BLaER1 treated with 17β-estradiol and CSF1 and Interleukin-3, amounts not matched to agents 10 nM and 100 nM (cell line): ENCODE results near the gene OSTC.
"Not testable (repeated sequence)": the region's sequence is repeated elsewhere in the genome, so short reads cannot be mapped to it uniquely, and the experiment has no call there.

Source experiments
- H3K27ac ChIP-seq, 11 experiments: shearing (Covaris generic); formaldehyde crosslinking; 2 replicates each; pipeline ENCODE4 v1.8.1; 2022
- H3K27me3 ChIP-seq, 11 experiments: shearing (Covaris generic); formaldehyde crosslinking; 2 replicates each; pipeline ENCODE4 v1.8.1; 2022
- H3K36me3 ChIP-seq, 11 experiments: shearing (Covaris generic); formaldehyde crosslinking; 2 replicates each; pipeline ENCODE4 v1.8.1; 2022
- H3K4me1 ChIP-seq, 10 experiments: shearing (Covaris generic); formaldehyde crosslinking; 2 replicates each; pipeline ENCODE4 v1.8.1; 2022
- H3K4me2 ChIP-seq, 11 experiments: shearing (Covaris generic); formaldehyde crosslinking; 2 replicates each; pipeline ENCODE4 v1.8.1; 2022
- H3K4me3 ChIP-seq, 10 experiments: shearing (Covaris generic); formaldehyde crosslinking; 2 replicates each; pipeline ENCODE4 v1.8.1; 2022
- H3K9ac ChIP-seq, 11 experiments: shearing (Covaris generic); formaldehyde crosslinking; 2 replicates each; pipeline ENCODE4 v1.8.1; 2022
- H3K9me3 ChIP-seq, 11 experiments: shearing (Covaris generic); formaldehyde crosslinking; replicated peaks in 1 of 11; 2 replicates each; pipeline ENCODE4 v1.8.1; 2022
- H4K20me1 ChIP-seq, 11 experiments: shearing (Covaris generic); formaldehyde crosslinking; 2 replicates each; pipeline ENCODE4 v1.8.1; 2022
- Cebpa-rat ChIP-seq, 11 experiments: shearing (Covaris generic); IDR thresholded peaks; 2 replicates each; pipeline ENCODE4 v1.8.1; 2022

The OSTC gene

DNA sequence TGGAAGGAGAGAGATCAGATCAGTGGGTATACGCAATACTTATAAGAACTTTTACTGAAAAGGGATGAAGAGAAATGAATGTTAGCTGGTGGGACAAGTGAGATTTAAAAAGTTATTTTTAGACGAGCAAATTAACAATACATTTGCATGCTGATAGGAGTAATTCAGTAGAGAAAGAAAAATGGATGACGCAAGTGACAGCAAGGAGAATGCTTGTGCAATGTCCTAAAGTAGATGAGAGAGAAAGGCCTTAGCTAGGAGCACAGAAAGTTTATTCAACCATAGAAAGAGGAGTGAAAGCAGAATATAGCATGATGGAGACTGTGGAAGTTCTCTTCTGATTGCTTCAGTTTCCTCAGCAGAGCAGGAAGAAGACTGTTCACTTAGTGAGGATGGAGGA is 45.8 kb downstream of the OSTC start:
- no peaks in the 10 kb centered on the region for H3K36me3 ChIP-seq
- no peak overlapping the region for H3K4me2 ChIP-seq
- H3K4me1 ChIP-seq: peaks cover 0 to 12% (median 9%) of the 10 kb centered on the region in 10 experiments; a peak in 14 of 20 replicates
- no peak overlapping the region for H3K27ac ChIP-seq
- no peaks in the 10 kb centered on the region for H3K27me3 ChIP-seq
- no peaks in the 10 kb centered on the region for H4K20me1 ChIP-seq
- H3K9me3 ChIP-seq: no peaks in the 10 kb centered on the region
- no peak overlapping the region for H3K4me3 ChIP-seq
- no peak for TF ChIP-seq Cebpa-rat (IDR thresholded peaks at IDR 0.05)
- H3K9ac ChIP-seq: no peak overlapping the region

DNA sequence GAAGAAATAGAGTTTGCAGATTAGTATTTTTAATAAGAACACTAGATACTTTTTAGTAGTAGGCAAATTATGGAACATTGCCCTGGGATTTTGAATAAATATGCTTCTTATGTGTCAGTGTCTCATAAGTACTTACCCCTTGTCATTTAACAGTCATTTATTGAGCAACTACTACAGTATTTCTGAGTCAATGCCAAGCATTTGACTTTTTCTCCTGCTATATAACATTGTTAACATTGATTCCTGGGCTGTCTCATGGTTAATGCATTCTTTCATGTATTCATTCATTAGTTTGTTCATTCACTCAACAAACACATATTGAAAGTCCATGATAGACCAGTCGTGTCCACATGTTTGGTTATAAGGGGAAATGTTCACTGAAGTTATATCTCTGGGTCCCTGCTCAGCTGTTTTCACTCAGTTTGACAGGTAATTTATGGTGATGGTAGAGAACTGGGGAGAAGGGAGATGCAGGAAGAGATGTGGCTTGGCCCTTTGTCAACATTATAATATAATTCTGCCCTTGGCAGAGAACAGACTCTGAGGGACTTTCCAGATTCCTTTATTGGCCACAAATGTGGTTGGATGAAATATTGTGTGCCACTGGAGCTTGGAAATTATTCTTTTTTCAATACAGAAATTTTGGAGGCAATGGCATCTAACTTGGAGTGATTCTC is 49.8 kb downstream of the OSTC start:
- Histone ChIP-seq H4K20me1 (no peaks in the 10 kb centered on the region), H3K4me2 (no peak overlapping the region), H3K27ac (no peak overlapping the region), H3K4me1 (peaks cover 10 to 19% (median 15%) of the 10 kb centered on the region in 10 experiments; a peak in 19 of 20 replicates), H3K36me3 (no peaks in the 10 kb centered on the region), H3K9ac (no peak overlapping the region), H3K9me3 (no peaks in the 10 kb centered on the region), H3K4me3 (no peak overlapping the region), H3K27me3 (no peaks in the 10 kb centered on the region)
- no peak for TF ChIP-seq Cebpa-rat (IDR thresholded peaks at IDR 0.05)

DNA sequence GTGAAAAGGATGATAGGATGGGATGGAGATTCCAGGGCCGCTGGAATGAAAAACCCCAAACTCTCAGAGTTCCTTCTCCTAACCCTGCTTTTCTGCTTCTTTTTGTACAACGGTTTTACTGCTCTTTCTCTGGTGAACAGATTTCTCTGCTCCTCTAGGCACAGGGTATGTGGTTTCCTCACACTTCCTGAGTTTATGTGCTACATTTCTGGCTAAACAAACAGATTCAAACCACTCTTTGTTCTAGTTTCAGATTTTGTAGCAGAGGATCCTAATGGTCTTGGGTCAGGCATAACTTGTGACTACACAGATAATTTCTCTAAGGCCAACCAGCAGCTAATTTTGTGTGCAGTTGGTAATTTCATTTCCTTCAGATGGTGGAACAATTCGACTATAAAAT is 52.6 kb downstream of the OSTC start:
- Histone ChIP-seq H3K36me3 (no peaks in the 10 kb centered on the region), H3K9ac (peak overlapping the region in 4 of 11 experiments; percentile 1 to 45 (median 32); a peak in 3 of 22 replicates), H4K20me1 (no peaks in the 10 kb centered on the region), H3K4me2 (peak overlapping the region; percentile 4 to 74 (median 57); a peak in 20 of 22 replicates), H3K27me3 (no peaks in the 10 kb centered on the region), H3K4me1 (peaks cover 10 to 19% (median 15%) of the 10 kb centered on the region in 10 experiments; a peak in 19 of 20 replicates), H3K4me3 (no peak overlapping the region), H3K27ac (peak overlapping the region in 9 of 11 experiments; percentile 8 to 63 (median 18); a peak in 13 of 22 replicates), H3K9me3 (peaks cover 0 to 1% (median 0%) of the 10 kb centered on the region in 11 experiments; a peak in 1 of 22 replicates)
- TF ChIP-seq Cebpa-rat (IDR thresholded peaks at IDR 0.05): no peak

DNA sequence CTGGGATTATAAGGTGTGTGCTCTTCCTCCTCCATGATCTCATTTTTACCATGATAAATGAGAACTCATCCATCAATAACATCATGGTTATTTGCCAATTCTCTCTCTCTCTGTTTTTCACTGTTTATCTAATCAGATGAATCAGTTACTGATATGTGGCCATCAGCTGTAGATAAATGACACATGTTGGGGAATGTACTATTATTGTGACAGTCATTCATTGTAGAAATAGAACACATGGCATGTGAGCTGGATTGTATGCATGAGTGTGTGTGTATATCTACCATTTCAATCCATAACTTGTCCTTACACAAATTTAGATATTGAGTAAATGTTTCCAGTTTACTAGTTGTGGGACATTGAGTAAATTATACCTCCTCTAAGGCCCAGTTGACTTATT is 53.0 kb downstream of the OSTC start:
- TF ChIP-seq Cebpa-rat (IDR thresholded peaks at IDR 0.05): no peak
- Histone ChIP-seq H3K9me3 (peaks cover 0 to 5% (median 0%) of the 10 kb centered on the region in 11 experiments; a peak in 2 of 22 replicates), H4K20me1 (no peaks in the 10 kb centered on the region), H3K4me3 (no peak overlapping the region), H3K36me3 (no peaks in the 10 kb centered on the region), H3K4me2 (peak overlapping the region; percentile 4 to 74 (median 57); a peak in 19 of 22 replicates), H3K27me3 (no peaks in the 10 kb centered on the region), H3K9ac (no peak overlapping the region; a peak in 1 of 22 replicates), H3K4me1 (peaks cover 10 to 19% (median 15%) of the 10 kb centered on the region in 10 experiments; a peak in 19 of 20 replicates), H3K27ac (peak overlapping the region in 5 of 11 experiments; percentile 8 to 63 (median 36); a peak in 7 of 22 replicates)

DNA sequence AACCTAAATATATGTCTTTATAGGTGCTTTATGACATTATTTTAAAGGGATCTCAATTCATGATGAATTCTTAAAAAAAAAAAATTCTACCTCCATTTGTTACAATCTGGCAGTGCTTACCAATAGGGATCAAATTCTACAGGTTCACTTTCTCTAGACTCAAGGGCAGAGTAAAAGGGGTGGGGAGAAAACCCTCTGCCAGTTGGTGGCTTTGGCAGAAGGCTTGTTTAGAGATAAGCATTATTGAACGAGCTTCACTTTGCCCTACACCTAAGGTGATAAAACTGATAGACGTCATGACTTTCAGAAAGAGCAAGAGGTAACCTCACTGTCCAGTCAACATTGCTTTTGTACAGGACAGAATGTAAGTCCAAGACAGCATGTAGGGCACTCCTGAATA is 53.6 kb downstream of the OSTC start:
- no peaks in the 10 kb centered on the region for H3K27me3 ChIP-seq
- H4K20me1 ChIP-seq: no peaks in the 10 kb centered on the region
- no peak for TF ChIP-seq Cebpa-rat (IDR thresholded peaks at IDR 0.05)
- no peak overlapping the region for H3K4me2 ChIP-seq
- no peak overlapping the region for H3K27ac ChIP-seq
- peaks cover 0 to 6% (median 0%) of the 10 kb centered on the region in 11 experiments; a peak in 2 of 22 replicates for H3K9me3 ChIP-seq
- H3K36me3 ChIP-seq: no peaks in the 10 kb centered on the region
- peaks cover 10 to 19% (median 15%) of the 10 kb centered on the region in 10 experiments; a peak in 19 of 20 replicates for H3K4me1 ChIP-seq
- H3K4me3 ChIP-seq: no peak overlapping the region
- no peak overlapping the region for H3K9ac ChIP-seq

DNA sequence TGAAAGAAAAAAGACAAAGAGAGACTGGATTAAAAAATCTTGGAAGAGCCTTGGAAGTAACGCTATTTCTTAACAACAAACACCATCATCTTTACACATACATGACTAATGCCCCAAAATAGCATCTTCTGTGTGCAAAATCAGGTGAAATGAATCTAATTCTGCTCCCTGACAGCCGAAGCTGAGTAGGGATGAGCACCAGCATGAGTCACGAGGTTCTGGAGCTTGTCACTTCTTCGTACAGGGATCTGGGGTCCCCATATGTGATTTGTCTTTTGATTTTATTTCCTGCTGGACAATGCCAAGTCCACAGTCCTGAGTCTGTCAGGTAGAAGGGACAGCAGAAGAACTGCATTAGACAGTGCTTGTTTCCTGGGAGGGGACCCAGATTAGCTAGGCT is 55.9 kb downstream of the OSTC start:
- no peak overlapping the region for H3K27ac ChIP-seq
- H3K36me3 ChIP-seq: no peaks in the 10 kb centered on the region

DNA sequence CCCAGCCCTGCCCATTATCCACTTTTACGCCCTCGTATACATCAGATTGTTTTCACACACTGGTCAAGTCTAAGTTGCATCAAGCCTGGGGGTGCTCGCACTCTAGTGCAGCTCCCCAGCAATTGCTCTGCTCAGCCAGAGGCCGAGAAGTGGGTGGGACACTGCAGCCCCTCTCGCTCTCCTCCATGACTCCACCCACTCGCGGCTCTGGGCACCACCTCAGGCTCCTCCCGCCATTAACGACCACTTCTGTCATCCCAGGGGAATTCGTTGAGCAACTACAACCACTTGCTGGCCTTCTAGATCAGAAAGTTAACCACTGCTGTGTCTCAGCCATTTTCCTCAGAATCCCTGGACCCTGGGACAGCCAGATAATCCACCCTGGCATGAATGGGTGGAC is 58.8 kb downstream of the OSTC start:
- TF ChIP-seq Cebpa-rat (IDR thresholded peaks at IDR 0.05): no peak
- H3K36me3 ChIP-seq: no peaks in the 10 kb centered on the region
- H3K4me3 ChIP-seq: no peak overlapping the region
- peaks cover 0 to 6% (median 0%) of the 10 kb centered on the region in 11 experiments; a peak in 2 of 22 replicates for H3K9me3 ChIP-seq
- no peak overlapping the region for H3K27ac ChIP-seq
- no peaks in the 10 kb centered on the region for H4K20me1 ChIP-seq
- H3K4me1 ChIP-seq: no peaks in the 10 kb centered on the region
- H3K9ac ChIP-seq: no peak overlapping the region
- no peak overlapping the region for H3K4me2 ChIP-seq
- H3K27me3 ChIP-seq: no peaks in the 10 kb centered on the region

More for the DNA sequence above, 55.9 kb downstream of the OSTC start:
- no peaks in the 10 kb centered on the region for H4K20me1 ChIP-seq
- H3K4me3 ChIP-seq: no peak overlapping the region
- H3K4me2 ChIP-seq: no peak overlapping the region
- peaks cover 0 to 6% (median 0%) of the 10 kb centered on the region in 11 experiments; a peak in 2 of 22 replicates for H3K9me3 ChIP-seq
- H3K9ac ChIP-seq: no peak overlapping the region
- no peaks in the 10 kb centered on the region for H3K27me3 ChIP-seq
- TF ChIP-seq Cebpa-rat (IDR thresholded peaks at IDR 0.05): no peak
- peaks cover 10 to 19% (median 15%) of the 10 kb centered on the region in 10 experiments; a peak in 19 of 20 replicates for H3K4me1 ChIP-seq

DNA sequence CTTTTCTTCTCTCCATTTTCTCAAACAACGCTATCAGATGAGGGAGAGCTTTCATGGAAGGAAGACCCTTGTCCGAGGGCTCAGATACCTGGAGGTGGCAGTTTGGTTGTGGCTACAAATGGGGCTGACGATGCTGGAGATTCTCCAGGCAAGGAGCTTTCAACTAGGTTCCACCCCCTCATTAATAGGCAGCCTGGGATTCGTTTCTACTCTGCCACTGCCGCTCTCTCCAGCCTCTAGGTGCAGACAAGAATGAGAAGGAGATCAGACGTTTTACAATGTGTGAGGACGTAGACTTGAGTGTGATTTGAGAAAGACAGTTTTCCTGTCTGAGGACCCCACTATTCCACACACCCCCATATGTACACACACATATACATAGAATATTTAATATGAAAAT is 59.3 kb downstream of the OSTC start:
- peaks cover 0 to 6% (median 0%) of the 10 kb centered on the region in 11 experiments; a peak in 2 of 22 replicates for H3K9me3 ChIP-seq
- H3K9ac ChIP-seq: no peak overlapping the region
- no peaks in the 10 kb centered on the region for H4K20me1 ChIP-seq
- H3K4me1 ChIP-seq: no peaks in the 10 kb centered on the region
- H3K27ac ChIP-seq: no peak overlapping the region
- no peaks in the 10 kb centered on the region for H3K36me3 ChIP-seq
- no peak overlapping the region for H3K4me2 ChIP-seq
- no peak overlapping the region for H3K4me3 ChIP-seq
- no peak for TF ChIP-seq Cebpa-rat (IDR thresholded peaks at IDR 0.05)
- no peaks in the 10 kb centered on the region for H3K27me3 ChIP-seq

DNA sequence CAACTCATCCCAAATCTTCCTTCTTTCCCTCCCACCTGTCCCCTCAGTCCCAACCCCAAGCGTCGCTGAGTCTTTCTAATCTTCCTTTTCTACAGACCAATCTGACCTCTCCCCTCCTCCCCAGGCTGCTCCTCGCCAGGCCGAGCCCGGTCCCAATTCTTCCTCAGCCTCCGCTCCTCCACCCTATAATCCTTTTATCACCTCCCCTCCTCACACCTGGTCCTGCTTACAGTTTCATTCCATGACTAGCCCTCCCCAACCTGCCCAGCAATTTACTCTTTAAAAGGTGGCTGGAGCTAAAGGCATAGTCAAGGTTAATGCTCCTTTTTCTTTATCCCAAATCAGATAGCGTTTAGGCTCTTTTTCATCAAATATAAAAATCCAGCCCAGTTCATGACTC is 60.2 kb downstream of the OSTC start:
- not testable (repeated sequence) for H3K4me2 ChIP-seq, H3K36me3 ChIP-seq, H3K27me3 ChIP-seq, H3K9me3 ChIP-seq, H3K4me3 ChIP-seq, H3K9ac ChIP-seq, H4K20me1 ChIP-seq, H3K4me1 ChIP-seq, H3K27ac ChIP-seq

DNA sequence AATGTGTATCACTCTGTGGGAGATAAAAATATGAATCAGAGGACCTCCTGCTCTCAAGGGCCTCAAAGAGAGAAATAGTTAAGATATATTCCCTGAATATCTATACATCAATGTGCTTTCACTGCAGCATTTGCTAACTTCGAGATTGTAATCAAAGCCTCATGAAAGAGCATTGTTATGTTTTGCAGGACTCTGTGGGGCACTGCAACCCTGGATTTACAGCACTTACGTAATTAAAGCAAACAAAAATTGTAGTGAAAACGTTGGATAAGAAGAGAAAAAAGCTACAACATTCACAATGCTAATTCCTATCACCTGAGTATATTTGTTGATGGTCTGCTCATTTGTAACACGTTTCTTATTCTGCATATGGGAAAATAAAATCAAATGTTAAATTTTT is 64.5 kb downstream of the OSTC start:
- Histone ChIP-seq H3K4me1 (peaks cover 0 to 9% (median 0%) of the 10 kb centered on the region in 10 experiments; a peak in 5 of 20 replicates), H4K20me1 (no peaks in the 10 kb centered on the region), H3K36me3 (no peaks in the 10 kb centered on the region), H3K4me2 (no peak overlapping the region), H3K27me3 (no peaks in the 10 kb centered on the region), H3K9ac (no peak overlapping the region), H3K9me3 (no peaks in the 10 kb centered on the region), H3K27ac (no peak overlapping the region), H3K4me3 (no peak overlapping the region)
- no peak for TF ChIP-seq Cebpa-rat (IDR thresholded peaks at IDR 0.05)
